SIG-M5 treated with dmso at 0.1 percent for 504 hours (cell line): Measurements from ENCODE around the gene CAMK1D.
"Not testable (repeated sequence)": the region's sequence is repeated elsewhere in the genome, so short reads cannot be mapped to it uniquely, and the experiment has no call there.

Experiments
- DNase-seq: peaks from one replicate; lab custom pipeline; 2025; ENCODE audit not compliant: unreplicated experiment; lab: John Stamatoyannopoulos, UW

CAMK1D gene

GRCh38 chr10:12546160-12546802 lies 196.9 kb downstream of the CAMK1D start:
- DNase-seq: not testable (repeated sequence)

- DNase-seq: no peak
These were observed 198.0 kb downstream of the CAMK1D start for GRCh38 chr10:12547301-12547771.

GRCh38 chr10:12549297-12549696 lies 199.9 kb downstream of the CAMK1D start:
- no peak for DNase-seq

GRCh38 chr10:12550994-12551393 lies 201.6 kb downstream of the CAMK1D start:
- no peak for DNase-seq

GRCh38 chr10:12556039-12556438 lies 206.7 kb downstream of the CAMK1D start:
- DNase-seq: no peak

- DNase-seq: no peak
These were observed 210.3 kb downstream of the CAMK1D start for GRCh38 chr10:12559578-12560178.

- DNase-seq: no peak
These were observed 212.0 kb downstream of the CAMK1D start for GRCh38 chr10:12561307-12561706.

GRCh38 chr10:12561720-12562119 lies 212.4 kb downstream of the CAMK1D start:
- no peak for DNase-seq

GRCh38 chr10:12563489-12563888 lies 214.1 kb downstream of the CAMK1D start:
- DNase-seq: no peak

GRCh38 chr10:12564173-12564572 lies 214.8 kb downstream of the CAMK1D start:
- no peak for DNase-seq

- DNase-seq: no peak
These were observed 217.1 kb downstream of the CAMK1D start for GRCh38 chr10:12566161-12567115.

- DNase-seq: no peak
These were observed 219.2 kb downstream of the CAMK1D start for GRCh38 chr10:12568391-12569009.

- DNase-seq: no peak
These were observed 222.9 kb downstream of the CAMK1D start for GRCh38 chr10:12572281-12572680.

GRCh38 chr10:12577610-12578009 lies 228.3 kb downstream of the CAMK1D start:
- no peak for DNase-seq

- DNase-seq: no peak
These were observed 230.9 kb downstream of the CAMK1D start for GRCh38 chr10:12579954-12580858.

GRCh38 chr10:12583891-12584595 lies 234.7 kb downstream of the CAMK1D start:
- DNase-seq: no peak

- no peak for DNase-seq
These were observed 237.4 kb downstream of the CAMK1D start for GRCh38 chr10:12586741-12587140.

- DNase-seq: no peak
These were observed 238.1 kb downstream of the CAMK1D start for GRCh38 chr10:12587451-12587888.

- no peak for DNase-seq
These were observed 238.9 kb downstream of the CAMK1D start for GRCh38 chr10:12588091-12588860.
